ENCODE measurements around the gene TNFSF15.

DNA sequence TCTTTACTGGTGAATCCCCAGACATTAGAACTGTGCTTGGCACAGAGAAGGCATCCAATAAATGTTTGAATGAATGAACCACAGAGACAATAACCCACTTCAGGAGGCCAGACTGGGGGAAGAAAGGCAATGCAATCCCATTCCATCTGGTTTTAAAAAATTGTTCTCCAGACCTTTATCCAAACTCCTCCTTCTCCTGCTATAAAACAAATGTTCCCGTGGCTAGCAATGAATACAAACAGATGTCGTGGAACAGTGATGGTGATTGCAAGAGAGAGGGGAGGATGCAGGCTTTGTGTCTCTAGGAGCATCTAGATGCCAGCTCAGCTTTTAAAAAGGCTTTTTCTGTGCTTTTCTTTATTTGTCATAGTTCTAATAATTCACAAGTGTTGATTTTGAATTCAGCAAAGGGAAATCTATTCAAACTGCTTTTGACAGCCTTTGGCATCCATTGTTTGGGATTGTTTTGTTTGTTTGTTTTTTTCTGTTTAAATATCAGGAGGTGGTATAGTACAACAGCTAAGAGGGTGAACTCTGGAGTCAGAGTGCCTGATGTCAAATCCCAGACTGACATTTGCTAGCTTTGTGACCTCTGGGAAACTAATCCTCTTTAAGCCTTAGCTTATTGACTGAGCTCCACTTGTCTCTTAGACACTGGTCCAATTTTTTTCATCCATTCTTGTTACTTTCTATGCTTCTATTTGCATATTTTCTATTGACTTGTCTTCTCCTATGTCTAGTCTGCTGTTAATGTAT lies 59.1 kb downstream of the TNFSF15 start:
- TF ChIP-seq EZH2 (IDR thresholded peaks at IDR 0.05; ENCODE audit: borderline replicate concordance, low read length), result no peak
- TF ChIP-seq, protein P1, sequence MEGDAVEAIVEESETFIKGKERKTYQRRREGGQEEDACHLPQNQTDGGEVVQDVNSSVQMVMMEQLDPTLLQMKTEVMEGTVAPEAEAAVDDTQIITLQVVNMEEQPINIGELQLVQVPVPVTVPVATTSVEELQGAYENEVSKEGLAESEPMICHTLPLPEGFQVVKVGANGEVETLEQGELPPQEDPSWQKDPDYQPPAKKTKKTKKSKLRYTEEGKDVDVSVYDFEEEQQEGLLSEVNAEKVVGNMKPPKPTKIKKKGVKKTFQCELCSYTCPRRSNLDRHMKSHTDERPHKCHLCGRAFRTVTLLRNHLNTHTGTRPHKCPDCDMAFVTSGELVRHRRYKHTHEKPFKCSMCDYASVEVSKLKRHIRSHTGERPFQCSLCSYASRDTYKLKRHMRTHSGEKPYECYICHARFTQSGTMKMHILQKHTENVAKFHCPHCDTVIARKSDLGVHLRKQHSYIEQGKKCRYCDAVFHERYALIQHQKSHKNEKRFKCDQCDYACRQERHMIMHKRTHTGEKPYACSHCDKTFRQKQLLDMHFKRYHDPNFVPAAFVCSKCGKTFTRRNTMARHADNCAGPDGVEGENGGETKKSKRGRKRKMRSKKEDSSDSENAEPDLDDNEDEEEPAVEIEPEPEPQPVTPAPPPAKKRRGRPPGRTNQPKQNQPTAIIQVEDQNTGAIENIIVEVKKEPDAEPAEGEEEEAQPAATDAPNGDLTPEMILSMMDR (conservative IDR thresholded peaks at IDR 0.05 in 1 of 2, IDR thresholded peaks at IDR 0.05 in 1 of 2; ENCODE audit: extremely low read depth in 1 of 2, insufficient read depth in 1 of 2, low read depth in 1 of 2, low read length in 2 of 2), result no peak

Measured in mammary epithelial cell (primary cell).